Measurements from ENCODE around the gene TMEM14C.
"Not testable (repeated sequence)": the region's sequence is repeated elsewhere in the genome, so short reads cannot be mapped to it uniquely, and the experiment has no call there.

Gene TMEM14C

GRCh38 chr6:10746915-10747250 lies 24.0 kb downstream of the TMEM14C start:
- Histone ChIP-seq H3K79me2 (ENCODE audit: low read length) (peaks cover 35% of the 10 kb centered on the region), H3K9me3 (replicated peaks; ENCODE audit: insufficient read depth, low read length) (no peaks in the 10 kb centered on the region), H3K36me3 (replicated peaks; ENCODE audit: insufficient read depth, low read length) (0 out of 2 replicates have a peak, but pooled peaks cover 3% of the 10 kb centered on the region), H3K27ac (ENCODE audit: low read length) (0 out of 2 replicates have a peak overlapping the region, but pooled peaks have one; percentile 10), H4K20me1 (ENCODE audit: insufficient read depth, low read length) (no peaks in the 10 kb centered on the region), H3K4me1 (ENCODE audit: low read length) (peaks cover 11% of the 10 kb centered on the region), H3K27me3 (replicated peaks; ENCODE audit: insufficient read depth, low read length) (no peaks in the 10 kb centered on the region), H3K9me2 (replicated peaks; ENCODE audit: insufficient read depth, low read length) (no peaks in the 10 kb centered on the region), H3K9ac (ENCODE audit: low read length) (peak overlapping the region; percentile 74), H3K4me2 (ENCODE audit: low read depth, low read length) (peak overlapping the region; percentile 62), H2AFZ (ENCODE audit: low read length) (peak overlapping the region; percentile 74), H3K4me3 (ENCODE audit: low read length) (peak overlapping the region; percentile 71), H3F3A (ENCODE audit: insufficient read depth, low read length) (no peaks in the 10 kb centered on the region)
- TF ChIP-seq EZH2 (optimal IDR thresholded peaks at IDR 0.05; ENCODE audit: low read depth, low read length) (no peak), EZH2phosphoT487 (IDR thresholded peaks at IDR 0.05; ENCODE audit: low read length) (no peak), CTCF (IDR thresholded peaks at IDR 0.05; ENCODE audit: low read length) (no peak)
- no peak for DNase-seq

GRCh38 chr6:10747251-10747972 lies 24.5 kb downstream of the TMEM14C start, which contains the start of gene TMEM14B:
TMEM14B (plus strand) TSS chr6:10747805; CDS start chr6:10749246, 1,441 bp downstream.
- 0 out of 2 replicates have a peak, but pooled peaks cover 3% of the 10 kb centered on the region for H3K36me3 ChIP-seq (replicated peaks; ENCODE audit: insufficient read depth, low read length)
- DNase-seq = peak; percentile 96
- peak within 1 kb of the TSS; percentile 45; the same call in 1 of the 2 replicates for H3K27ac ChIP-seq (ENCODE audit: low read length)
- peaks cover 11% of the 10 kb centered on the region for H3K4me1 ChIP-seq (ENCODE audit: low read length)
- H3K4me3 ChIP-seq (ENCODE audit: low read length) = peak within 1 kb of the TSS; percentile 89
- peaks cover 35% of the 10 kb centered on the region for H3K79me2 ChIP-seq (ENCODE audit: low read length)
- TF ChIP-seq EZH2phosphoT487 (IDR thresholded peaks at IDR 0.05; ENCODE audit: low read length) = no peak
- TF ChIP-seq EZH2 (optimal IDR thresholded peaks at IDR 0.05; ENCODE audit: low read depth, low read length) = no peak
- no peak for TF ChIP-seq CTCF (IDR thresholded peaks at IDR 0.05; ENCODE audit: low read length)
- peak within 1 kb of the TSS; percentile 86 for H3K9ac ChIP-seq (ENCODE audit: low read length)
- H3F3A ChIP-seq (ENCODE audit: insufficient read depth, low read length) = no peaks in the 10 kb centered on the region
- no peaks in the 10 kb centered on the region for H3K9me3 ChIP-seq (replicated peaks; ENCODE audit: insufficient read depth, low read length)
- peak within 1 kb of the TSS; percentile 88 for H2AFZ ChIP-seq (ENCODE audit: low read length)
- H3K9me2 ChIP-seq (replicated peaks; ENCODE audit: insufficient read depth, low read length) = no peaks in the 10 kb centered on the region
- H3K27me3 ChIP-seq (replicated peaks; ENCODE audit: insufficient read depth, low read length) = no peaks in the 10 kb centered on the region
- no peaks in the 10 kb centered on the region for H4K20me1 ChIP-seq (ENCODE audit: insufficient read depth, low read length)
- H3K4me2 ChIP-seq (ENCODE audit: low read depth, low read length) = peak within 1 kb of the TSS; percentile 91

GRCh38 chr6:10749734-10750133 lies 26.9 kb downstream of the TMEM14C start:
- H3K79me2 ChIP-seq (ENCODE audit: low read length) = peaks cover 55% of the 10 kb centered on the region
- no peak overlapping the region for H2AFZ ChIP-seq (ENCODE audit: low read length)
- DNase-seq = no peak
- 0 out of 2 replicates have a peak, but pooled peaks cover 3% of the 10 kb centered on the region for H3K36me3 ChIP-seq (replicated peaks; ENCODE audit: insufficient read depth, low read length)
- TF ChIP-seq EZH2phosphoT487 (IDR thresholded peaks at IDR 0.05; ENCODE audit: low read length) = no peak
- TF ChIP-seq EZH2 (optimal IDR thresholded peaks at IDR 0.05; ENCODE audit: low read depth, low read length) = no peak
- TF ChIP-seq CTCF (IDR thresholded peaks at IDR 0.05; ENCODE audit: low read length) = no peak
- no peaks in the 10 kb centered on the region for H4K20me1 ChIP-seq (ENCODE audit: insufficient read depth, low read length)
- no peak overlapping the region for H3K27ac ChIP-seq (ENCODE audit: low read length)
- H3K4me3 ChIP-seq (ENCODE audit: low read length) = no peak overlapping the region
- H3K9me3 ChIP-seq (replicated peaks; ENCODE audit: insufficient read depth, low read length) = no peaks in the 10 kb centered on the region
- no peaks in the 10 kb centered on the region for H3K9me2 ChIP-seq (replicated peaks; ENCODE audit: insufficient read depth, low read length)
- H3K27me3 ChIP-seq (replicated peaks; ENCODE audit: insufficient read depth, low read length) = no peaks in the 10 kb centered on the region
- peaks cover 11% of the 10 kb centered on the region for H3K4me1 ChIP-seq (ENCODE audit: low read length)
- H3K4me2 ChIP-seq (ENCODE audit: low read depth, low read length) = no peak overlapping the region
- no peaks in the 10 kb centered on the region for H3F3A ChIP-seq (ENCODE audit: insufficient read depth, low read length)
- no peak overlapping the region for H3K9ac ChIP-seq (ENCODE audit: low read length)

- not testable (repeated sequence) for DNase-seq; H3K9me2 ChIP-seq (replicated peaks; ENCODE audit: insufficient read depth, low read length); H3K27me3 ChIP-seq (replicated peaks; ENCODE audit: insufficient read depth, low read length); H3K27ac ChIP-seq (ENCODE audit: low read length); H2AFZ ChIP-seq (ENCODE audit: low read length); H3K36me3 ChIP-seq (replicated peaks; ENCODE audit: insufficient read depth, low read length); H3K4me2 ChIP-seq (ENCODE audit: low read depth, low read length); H3K9ac ChIP-seq (ENCODE audit: low read length); H3K9me3 ChIP-seq (replicated peaks; ENCODE audit: insufficient read depth, low read length); H3F3A ChIP-seq (ENCODE audit: insufficient read depth, low read length); H3K4me3 ChIP-seq (ENCODE audit: low read length); H4K20me1 ChIP-seq (ENCODE audit: insufficient read depth, low read length)
- H3K79me2 ChIP-seq (ENCODE audit: low read length) = peaks cover 55% of the 10 kb centered on the region
- H3K4me1 ChIP-seq (ENCODE audit: low read length) = peaks cover 11% of the 10 kb centered on the region
Measured at GRCh38 chr6:10750568-10750967, 27.7 kb downstream of the TMEM14C start.

- not testable (repeated sequence) for H4K20me1 ChIP-seq (ENCODE audit: insufficient read depth, low read length); DNase-seq; H3K4me2 ChIP-seq (ENCODE audit: low read depth, low read length); H3K9me3 ChIP-seq (replicated peaks; ENCODE audit: insufficient read depth, low read length); H3K9me2 ChIP-seq (replicated peaks; ENCODE audit: insufficient read depth, low read length); H3K27me3 ChIP-seq (replicated peaks; ENCODE audit: insufficient read depth, low read length); H3K4me1 ChIP-seq (ENCODE audit: low read length); H3K27ac ChIP-seq (ENCODE audit: low read length); H3F3A ChIP-seq (ENCODE audit: insufficient read depth, low read length); H3K9ac ChIP-seq (ENCODE audit: low read length); H3K4me3 ChIP-seq (ENCODE audit: low read length); H3K36me3 ChIP-seq (replicated peaks; ENCODE audit: insufficient read depth, low read length); H2AFZ ChIP-seq (ENCODE audit: low read length)
- peaks cover 55% of the 10 kb centered on the region for H3K79me2 ChIP-seq (ENCODE audit: low read length)
Measured at GRCh38 chr6:10751757-10752156, 28.9 kb downstream of the TMEM14C start.
